Measurements from ENCODE around the gene TMBIM1. TPM values are rescaled to one million over a fixed set of nuclear protein-coding genes. Genes with fewer than 3 reads are reported as not detected.

The TMBIM1 gene
- total and polyA plus RNA-seq, 3 donors from 2014 or later, result 59.9 to 81.0 (median 77.6) TPM

- TF ChIP-seq CTCF (IDR thresholded peaks at IDR 0.05), result no peak
- no peak for TF ChIP-seq POLR2A (IDR thresholded peaks at IDR 0.05)
- H3K9me3 ChIP-seq, result no peaks in the 10 kb centered on the region
- H3K4me3 ChIP-seq, result no peak overlapping the region
- 73 to 86% methylated on average over 2 to 3 of the region's 3 CpGs for WGBS, 2 donors
- H3K27me3 ChIP-seq, result no peaks in the 10 kb centered on the region
- H3K4me1 ChIP-seq, result peaks cover 43% of the 10 kb centered on the region
- H3K27ac ChIP-seq, result peak overlapping the region in 1 of 2 donors; percentile 64
- intact Hi-C loops (cut with DNase I; ENCODE audit: low total_unique reads), result no loop called here
- DNase-seq, result no peak
- H3K36me3 ChIP-seq (ENCODE audit: low read depth, missing control alignments), result no peaks in the 10 kb centered on the region
Observed at GRCh38 chr2:218281449-218281848, 10.9 kb downstream of the TMBIM1 start.

DNA sequence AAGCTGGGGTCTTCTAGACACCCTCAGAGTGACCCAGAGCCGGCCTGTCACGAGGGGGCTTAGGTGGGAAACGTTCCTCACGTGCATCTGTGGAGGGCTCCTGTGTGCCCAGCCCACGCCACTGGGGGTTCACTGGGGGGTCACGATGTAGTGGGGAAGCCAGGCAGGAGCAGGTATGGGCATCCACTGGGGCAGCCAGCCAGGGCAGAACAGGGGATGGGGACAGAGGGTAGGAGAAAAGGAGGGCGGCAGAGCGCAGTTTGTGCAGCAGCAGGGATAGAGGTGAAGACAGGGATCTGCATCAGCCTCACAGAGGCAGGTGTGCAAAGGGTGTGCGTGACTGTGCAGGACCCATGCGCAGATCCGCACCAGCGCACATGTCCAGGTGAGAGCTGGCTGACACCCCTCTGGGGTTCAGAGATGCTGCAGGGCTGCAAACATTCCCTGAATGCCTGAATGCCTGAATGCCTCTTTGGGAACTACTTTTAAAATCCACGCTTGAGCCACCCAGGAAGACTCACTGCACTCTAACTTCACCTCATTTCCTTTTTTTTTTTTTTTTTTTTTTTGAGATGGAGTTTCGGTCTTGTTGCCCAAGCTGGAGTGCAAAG lies 11.9 kb downstream of the TMBIM1 start:
- Histone ChIP-seq H3K4me3 (no peak overlapping the region), H3K27ac (no peak overlapping the region), H3K27me3 (no peaks in the 10 kb centered on the region), H3K36me3 (ENCODE audit: low read depth, missing control alignments) (no peaks in the 10 kb centered on the region), H3K4me1 (peaks cover 32% of the 10 kb centered on the region), H3K9me3 (no peaks in the 10 kb centered on the region)
- DNase-seq, result no peak
- intact Hi-C loops (cut with DNase I; ENCODE audit: low total_unique reads), result no loop called here
- TF ChIP-seq CTCF (IDR thresholded peaks at IDR 0.05), result no peak
- TF ChIP-seq POLR2A (IDR thresholded peaks at IDR 0.05), result no peak
- WGBS, 2 donors, result 87 to 91% methylated on average over 14 of the region's 14 CpGs

GRCh38 chr2:218278531-218279360 lies 13.6 kb downstream of the TMBIM1 start:
- H3K4me3 ChIP-seq, result no peak overlapping the region
- intact Hi-C loops (cut with DNase I; ENCODE audit: low total_unique reads), result no loop called here
- no peaks in the 10 kb centered on the region for H3K36me3 ChIP-seq (ENCODE audit: low read depth, missing control alignments)
- no peaks in the 10 kb centered on the region for H3K27me3 ChIP-seq
- no peak overlapping the region for H3K27ac ChIP-seq
- peaks cover 18% of the 10 kb centered on the region for H3K4me1 ChIP-seq
- H3K9me3 ChIP-seq, result no peaks in the 10 kb centered on the region
- 84 to 88% methylated on average over 9 to 16 of the region's 16 CpGs for WGBS, 2 donors
- no peak for DNase-seq
- TF ChIP-seq CTCF (IDR thresholded peaks at IDR 0.05), result no peak
- no peak for TF ChIP-seq POLR2A (IDR thresholded peaks at IDR 0.05)

GRCh38 chr2:218277921-218278320 lies 14.4 kb downstream of the TMBIM1 start:
- WGBS, 2 donors, result 80 to 84% methylated on average over 7 of the region's 7 CpGs
- Histone ChIP-seq H3K27ac (no peak overlapping the region), H3K9me3 (no peaks in the 10 kb centered on the region), H3K36me3 (ENCODE audit: low read depth, missing control alignments) (no peaks in the 10 kb centered on the region), H3K27me3 (no peaks in the 10 kb centered on the region), H3K4me1 (peaks cover 14% of the 10 kb centered on the region), H3K4me3 (no peak overlapping the region)
- intact Hi-C loops (cut with DNase I; ENCODE audit: low total_unique reads), result no loop called here
- TF ChIP-seq CTCF (IDR thresholded peaks at IDR 0.05), result no peak
- no peak for TF ChIP-seq POLR2A (IDR thresholded peaks at IDR 0.05)
- no peak for DNase-seq
